NCI-H1436 (cell line): ENCODE measurements around the gene PRADC1.

Experiments used
- DNase-seq: peaks from one replicate; lab custom pipeline; 2025; lab: John Stamatoyannopoulos, UW

PRADC1 gene

GRCh38 chr2:73235315-73236028 lies 2.4 kb upstream of the PRADC1 start:
- DNase-seq: no peak

GRCh38 chr2:73233932-73234832 lies 1.1 kb upstream of the PRADC1 start, which contains the start of gene CCT7:
Gene CCT7 (plus strand): TSS chr2:73234308. CDS start chr2:73234379, 71 bp downstream.
- peak; percentile 91 for DNase-seq

GRCh38 chr2:73232403-73233153 lies 461 bp downstream of the PRADC1 start:
- no peak for DNase-seq

GRCh38 chr2:73228631-73229030 lies 4.4 kb downstream of the PRADC1 start:
- DNase-seq: no peak

GRCh38 chr2:73227086-73227485 lies 6.0 kb downstream of the PRADC1 start:
- no peak for DNase-seq

GRCh38 chr2:73225513-73226360 lies 7.3 kb downstream of the PRADC1 start:
- DNase-seq: no peak

- DNase-seq: no peak
Measured at GRCh38 chr2:73223821-73224220, 9.2 kb downstream of the PRADC1 start.

GRCh38 chr2:73218298-73218697 lies 14.7 kb downstream of the PRADC1 start:
- DNase-seq: no peak

- no peak for DNase-seq
Measured at GRCh38 chr2:73217826-73218225, 15.2 kb downstream of the PRADC1 start.

GRCh38 chr2:73217160-73217559 lies 15.9 kb downstream of the PRADC1 start:
- no peak for DNase-seq

GRCh38 chr2:73215254-73215653 lies 17.8 kb downstream of the PRADC1 start:
- no peak for DNase-seq

GRCh38 chr2:73214120-73215035 lies 18.7 kb downstream of the PRADC1 start, which contains the start of gene SMYD5:
Gene SMYD5 (plus strand): TSS chr2:73214245. CDS start chr2:73214267, 22 bp downstream.
- DNase-seq: peak; percentile 74

- peak; percentile 66 for DNase-seq
Measured at GRCh38 chr2:73212448-73213176, 20.4 kb downstream of the PRADC1 start.

- DNase-seq: no peak
Measured at GRCh38 chr2:73212098-73212447, 21.0 kb downstream of the PRADC1 start.

- no peak for DNase-seq
Measured at GRCh38 chr2:73210696-73211095, 22.3 kb downstream of the PRADC1 start.

GRCh38 chr2:73210019-73210418 lies 23.0 kb downstream of the PRADC1 start:
- no peak for DNase-seq

- DNase-seq: no peak
Measured at GRCh38 chr2:73208258-73208657, 24.8 kb downstream of the PRADC1 start.

GRCh38 chr2:73205611-73206010 lies 27.4 kb downstream of the PRADC1 start:
- DNase-seq: no peak

GRCh38 chr2:73203055-73203681 lies 29.9 kb downstream of the PRADC1 start:
- peak; percentile 9 for DNase-seq
